GDM1 (cell line): ENCODE results near the gene MPP7.

Experiments
- DNase-seq: peaks from one replicate; lab custom pipeline; 2025; lab: John Stamatoyannopoulos, UW

Gene MPP7

GRCh38 chr10:28266449-28267224 is 36.2 kb downstream of the MPP7 start:
- DNase-seq, result no peak

GRCh38 chr10:28263136-28263857 is 39.6 kb downstream of the MPP7 start:
- DNase-seq, result no peak

DNA sequence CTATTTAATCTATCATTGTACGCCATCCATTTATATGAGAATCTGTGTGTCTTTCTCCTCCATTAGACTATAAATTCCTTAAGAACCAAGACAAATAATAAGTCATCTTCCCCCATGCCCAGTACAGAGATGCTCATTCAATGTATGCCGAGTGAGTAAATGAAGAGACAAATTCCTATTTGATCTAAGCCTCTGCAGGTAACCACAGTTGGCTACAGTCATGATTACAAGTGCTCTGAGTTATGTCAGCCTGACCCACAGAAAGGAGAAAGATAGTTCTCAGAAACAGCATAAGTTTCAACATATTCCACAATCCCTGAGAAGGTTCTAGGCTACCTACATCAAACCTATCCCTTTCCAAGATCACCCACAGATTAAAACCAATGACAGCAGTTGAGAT is 46.1 kb downstream of the MPP7 start:
- no peak for DNase-seq

DNA sequence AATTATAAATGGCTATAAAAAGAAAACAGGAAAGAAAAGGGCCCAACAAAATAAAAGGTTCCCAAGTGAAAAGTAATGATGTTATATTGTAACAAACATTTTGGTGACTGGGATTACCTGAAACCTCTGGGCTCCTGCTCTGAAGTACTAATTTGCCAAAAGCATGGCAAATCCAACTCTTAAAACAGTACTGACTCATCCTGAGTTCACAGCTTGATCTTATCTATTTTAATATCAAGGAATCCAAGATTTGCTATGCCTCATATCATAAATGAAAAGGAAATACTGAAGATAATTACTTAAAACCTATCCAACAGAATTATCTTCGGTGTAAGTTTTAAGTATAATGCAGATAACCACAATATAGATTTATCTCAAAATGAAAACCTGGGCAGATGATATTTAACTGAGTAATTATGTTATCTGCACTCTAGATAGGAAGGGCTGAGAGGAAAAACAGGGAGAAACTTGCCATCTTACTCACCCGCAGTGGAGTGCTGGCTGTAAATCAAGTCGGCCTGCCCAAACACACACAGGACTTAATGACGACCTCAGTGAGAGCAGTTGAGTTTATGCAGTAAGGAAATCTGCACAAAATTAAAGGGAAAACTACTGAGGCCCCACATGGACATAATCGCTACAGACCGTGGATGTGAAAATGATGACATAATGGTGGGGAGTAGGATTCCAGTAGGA is 48.4 kb downstream of the MPP7 start:
- DNase-seq, result no peak

GRCh38 chr10:28253169-28253785 is 49.6 kb downstream of the MPP7 start:
- DNase-seq, result no peak
